ENCODE data around the gene XYLB. TPM values are rescaled to one million over a fixed set of nuclear protein-coding genes. Genes with fewer than 3 reads are reported as not detected.

XYLB gene
- total RNA-seq, 2 donors from 2014 or later = 4.9 TPM

GRCh38 chr3:38307599-38307998, 39.0 kb upstream of the XYLB start:
- DNase-seq (ENCODE audit: low spot score) = no peak

GRCh38 chr3:38308456-38308855, 38.1 kb upstream of the XYLB start:
- intact Hi-C loops (cut with DNase I) = no loop called here
- 75% methylated on average over 9 of the region's 9 CpGs for WGBS

More at GRCh38 chr3:38307599-38307998, 39.0 kb upstream of the XYLB start:
- WGBS = 94% methylated on average over 12 of the region's 12 CpGs
- Histone ChIP-seq H3K4me1 (replicated peaks) (no peaks in the 10 kb centered on the region), H3K9me3 (no peaks in the 10 kb centered on the region), H3K4me3 (no peak overlapping the region), H3K27ac (no peak overlapping the region), H3K36me3 (no peaks in the 10 kb centered on the region), H3K27me3 (replicated peaks; ENCODE audit: insufficient read depth) (no peaks in the 10 kb centered on the region)
- intact Hi-C loops (cut with DNase I) = no loop called here
- TF ChIP-seq POLR2AphosphoS5 (IDR thresholded peaks at IDR 0.05) = no peak
- TF ChIP-seq POLR2A (IDR thresholded peaks at IDR 0.05) = no peak
- TF ChIP-seq CTCF (IDR thresholded peaks at IDR 0.05) = no peak

GRCh38 chr3:38311476-38311875, 35.1 kb upstream of the XYLB start:
- Histone ChIP-seq H3K36me3 (no peaks in the 10 kb centered on the region), H3K4me3 (no peak overlapping the region), H3K4me1 (replicated peaks) (no peaks in the 10 kb centered on the region), H3K27ac (no peak overlapping the region), H3K27me3 (replicated peaks; ENCODE audit: insufficient read depth) (no peaks in the 10 kb centered on the region), H3K9me3 (no peaks in the 10 kb centered on the region)
- WGBS = 85% methylated on average over 1 of the region's 1 CpG
- intact Hi-C loops (cut with DNase I) = no loop called here
- TF ChIP-seq CTCF (IDR thresholded peaks at IDR 0.05) (no peak), POLR2AphosphoS5 (IDR thresholded peaks at IDR 0.05) (no peak), POLR2A (IDR thresholded peaks at IDR 0.05) (no peak)
- DNase-seq (ENCODE audit: low spot score) = no peak

More at GRCh38 chr3:38308456-38308855, 38.1 kb upstream of the XYLB start:
- no peak for TF ChIP-seq POLR2A (IDR thresholded peaks at IDR 0.05)
- no peak for TF ChIP-seq CTCF (IDR thresholded peaks at IDR 0.05)
- no peak for TF ChIP-seq POLR2AphosphoS5 (IDR thresholded peaks at IDR 0.05)
- Histone ChIP-seq H3K36me3 (no peaks in the 10 kb centered on the region), H3K4me1 (replicated peaks) (no peaks in the 10 kb centered on the region), H3K27me3 (replicated peaks; ENCODE audit: insufficient read depth) (no peaks in the 10 kb centered on the region), H3K4me3 (no peak overlapping the region), H3K27ac (no peak overlapping the region), H3K9me3 (no peaks in the 10 kb centered on the region)
- no peak for DNase-seq (ENCODE audit: low spot score)

GRCh38 chr3:38311941-38312340, 34.6 kb upstream of the XYLB start:
- DNase-seq (ENCODE audit: low spot score) = no peak
- H3K36me3 ChIP-seq = no peaks in the 10 kb centered on the region
- no peaks in the 10 kb centered on the region for H3K4me1 ChIP-seq (replicated peaks)
- no peaks in the 10 kb centered on the region for H3K9me3 ChIP-seq
- intact Hi-C loops (cut with DNase I) = no loop called here
- no peaks in the 10 kb centered on the region for H3K27me3 ChIP-seq (replicated peaks; ENCODE audit: insufficient read depth)
- WGBS = 59% methylated on average over 2 of the region's 2 CpGs
- H3K4me3 ChIP-seq = no peak overlapping the region
- TF ChIP-seq POLR2AphosphoS5 (IDR thresholded peaks at IDR 0.05) = no peak
- TF ChIP-seq POLR2A (IDR thresholded peaks at IDR 0.05) = no peak
- no peak for TF ChIP-seq CTCF (IDR thresholded peaks at IDR 0.05)
- H3K27ac ChIP-seq = no peak overlapping the region

GRCh38 chr3:38312356-38312755, 34.2 kb upstream of the XYLB start:
- no peak for DNase-seq (ENCODE audit: low spot score)
- no peak overlapping the region for H3K27ac ChIP-seq
- intact Hi-C loops (cut with DNase I) = no loop called here
- WGBS = 89% methylated on average over 3 of the region's 3 CpGs
- no peaks in the 10 kb centered on the region for H3K9me3 ChIP-seq
- no peaks in the 10 kb centered on the region for H3K36me3 ChIP-seq
- no peak for TF ChIP-seq CTCF (IDR thresholded peaks at IDR 0.05)
- TF ChIP-seq POLR2A (IDR thresholded peaks at IDR 0.05) = no peak
- TF ChIP-seq POLR2AphosphoS5 (IDR thresholded peaks at IDR 0.05) = no peak
- no peaks in the 10 kb centered on the region for H3K27me3 ChIP-seq (replicated peaks; ENCODE audit: insufficient read depth)
- no peaks in the 10 kb centered on the region for H3K4me1 ChIP-seq (replicated peaks)
- H3K4me3 ChIP-seq = no peak overlapping the region
